Activated CD4-positive, alpha-beta T cell treated with anti-CD3 and anti-CD28 coated beads, Interleukin-2, amount 10 ng/mL, durations not matched to agents 7 days and 5 days (primary cell): ENCODE data around the gene PLD4. TPM values are rescaled to one million over a fixed set of nuclear protein-coding genes. Genes with fewer than 3 reads are reported as not detected.
A peak's percentile ranks its signal among the peaks of the same experiment; 100 is the strongest.

ENCODE experiments used
- CTCF ChIA-PET: fragments of 350-600 bp; sonication (Branson Sonifier 250); formaldehyde crosslinking; loops from one replicate; lab custom pipeline; 2021; ENCODE audit warnings: antibody characterized with exemption; lab: Charles Lee
- POLR2A ChIA-PET: fragments of 350-600 bp; sonication (Branson Sonifier 250); formaldehyde crosslinking; loops from one replicate; lab custom pipeline; 2021; ENCODE audit warnings: antibody characterized with exemption; lab: Charles Lee
- DNase-seq: peaks from one replicate; pipeline ENCODE4 v3.0.0-alpha.2; 2020
- H3K27ac Mint-ChIP-seq: one replicate; pipeline ENCODE4 v1.8.0; 2021; ENCODE audit warnings: mild to moderate bottlenecking, moderate library complexity, mixed read lengths
- H3K27me3 Mint-ChIP-seq: one replicate; pipeline ENCODE4 v1.8.0; 2021; ENCODE audit warnings: mixed read lengths
- H3K36me3 Mint-ChIP-seq: one replicate; pipeline ENCODE4 v1.8.0; 2021; ENCODE audit warnings: low read depth, mixed read lengths
- H3K4me1 Mint-ChIP-seq: one replicate; pipeline ENCODE4 v1.8.0; 2021; ENCODE audit warnings: mixed read lengths
- H3K4me3 Mint-ChIP-seq: one replicate; pipeline ENCODE4 v1.8.0; 2021; ENCODE audit warnings: mild to moderate bottlenecking, moderate library complexity, mixed read lengths
- H3K9me3 Mint-ChIP-seq: one replicate; pipeline ENCODE4 v1.8.0; 2021; ENCODE audit warnings: mixed read lengths
- total RNA-seq, 2 experiments: library from RNA; stranded (reverse); gene quantifications; one replicate each; pipeline ENCODE4 v1.2.3, GENCODE V29; 2021

The PLD4 gene
- total RNA-seq, 2 experiments from 2014 or later: not detected

DNA sequence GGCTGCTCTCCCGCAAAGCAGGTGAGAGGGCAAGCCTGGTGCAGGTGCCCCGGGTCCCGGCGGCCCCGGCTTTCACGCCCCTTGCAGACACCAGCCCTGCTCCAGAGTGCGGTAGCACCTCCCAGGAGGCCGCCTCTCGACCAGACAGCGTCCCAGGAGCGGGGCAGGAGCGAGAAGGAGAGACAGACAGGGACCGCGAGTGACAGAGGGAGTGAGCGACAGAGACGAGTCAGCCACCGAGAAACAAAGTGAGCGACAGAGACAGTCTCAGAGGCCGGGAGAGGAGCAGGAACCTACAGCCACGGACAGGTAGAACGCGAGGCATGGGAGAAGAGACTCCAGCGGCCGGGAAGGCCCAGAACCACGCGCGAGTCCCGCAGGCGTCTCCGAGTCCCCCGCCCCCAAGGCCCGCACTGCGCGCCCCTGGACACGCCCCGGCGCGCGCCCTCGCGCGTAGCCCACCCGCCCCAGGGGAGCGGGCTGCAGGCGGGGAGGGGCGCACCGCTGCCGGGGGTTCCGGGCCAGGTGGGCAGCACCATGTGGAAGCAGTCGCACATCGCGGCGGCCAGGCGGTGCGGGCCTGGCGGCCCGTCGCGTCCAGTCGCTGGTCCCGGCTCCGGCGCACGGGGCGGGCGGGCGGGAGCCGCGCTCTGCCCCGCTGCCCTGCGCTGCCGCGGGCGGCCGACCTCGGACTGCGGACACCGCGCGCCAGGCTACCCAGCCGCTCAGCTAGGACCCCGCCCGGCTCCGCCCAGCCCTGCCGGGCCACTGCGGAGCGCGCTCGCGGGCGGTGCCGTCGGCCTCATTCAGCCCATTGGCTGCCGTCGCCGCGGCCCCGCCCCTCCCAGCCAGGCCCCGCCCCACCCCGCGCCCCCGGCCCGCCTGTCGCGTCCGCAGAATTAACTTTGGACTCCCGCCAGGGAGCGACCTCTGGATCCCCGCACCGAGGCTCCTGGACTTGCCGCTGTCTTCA, 53.3 kb downstream of the PLD4 start, which contains the start of gene AHNAK2:
Gene AHNAK2, minus strand, starts transcription at position 694 of the 973 bp plus-strand sequence. Its CDS starts 137 bp downstream, at position 557.
- POLR2A ChIA-PET: no interaction called here
- H3K4me3 Mint-ChIP-seq: peak within 1 kb of the TSS; percentile 67
- H3K27me3 Mint-ChIP-seq: peaks cover 24% of the 10 kb centered on the region
- CTCF ChIA-PET: interaction anchor here (0.5 kb wide), 1 partner anchor 67 kb away, joined by 4 read pairs; no protein-coding TSS in a partner anchor
- H3K4me1 Mint-ChIP-seq: peaks cover 16% of the 10 kb centered on the region
- H3K36me3 Mint-ChIP-seq: peaks cover 2% of the 10 kb centered on the region
- no peaks in the 10 kb centered on the region for H3K9me3 Mint-ChIP-seq
- H3K27ac Mint-ChIP-seq: peak within 1 kb of the TSS; percentile 77
- DNase-seq: peak; percentile 55

DNA sequence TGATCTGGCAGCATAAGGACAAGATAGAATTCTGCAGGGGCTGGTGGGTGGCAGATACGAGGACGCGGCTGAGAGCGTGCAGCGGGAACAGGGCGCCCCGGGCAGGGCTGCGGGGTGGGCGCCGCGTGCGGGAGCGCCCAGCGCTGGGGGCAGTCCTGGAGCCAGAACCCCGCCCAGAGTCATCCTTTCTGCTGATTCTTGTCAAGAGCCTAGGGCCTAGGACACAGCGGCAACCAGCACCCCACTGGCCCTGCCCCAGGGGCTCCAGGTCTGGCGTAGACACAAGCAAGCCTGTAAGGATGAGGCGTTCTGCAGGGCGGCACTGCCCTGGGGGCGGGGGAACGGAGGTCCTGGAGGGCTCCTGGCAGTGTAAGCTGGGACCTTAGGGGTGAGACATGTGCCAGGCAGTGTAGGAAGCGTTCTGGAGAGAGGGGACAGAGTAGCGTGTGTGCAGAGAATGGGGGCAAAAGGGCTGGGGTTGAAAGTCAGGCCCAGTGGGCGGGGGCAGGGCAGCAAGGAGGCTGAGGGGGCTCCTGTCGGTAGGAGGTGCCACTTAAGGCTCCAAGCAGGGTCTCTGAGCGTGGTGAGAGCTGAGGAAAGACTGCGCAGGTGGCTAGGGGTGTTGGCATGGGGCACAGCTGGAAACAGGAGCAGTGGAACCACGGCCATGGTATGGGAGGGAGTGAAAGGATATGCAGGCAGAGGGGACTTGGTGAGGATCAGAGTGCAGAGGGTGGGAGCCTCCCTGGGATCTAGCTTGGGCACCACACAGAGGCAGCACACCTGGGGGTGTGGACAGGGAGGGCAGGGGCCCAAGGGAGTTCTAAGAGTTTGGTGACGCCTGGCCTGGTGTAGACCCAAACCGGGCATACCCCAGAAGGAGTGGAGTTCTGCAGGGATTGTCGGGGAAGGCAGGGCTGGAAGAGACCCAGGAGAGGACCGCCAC, 54.3 kb downstream of the PLD4 start:
- ChIA-PET POLR2A (no interaction called here), CTCF (no interaction called here)
- H3K4me3 Mint-ChIP-seq: peak overlapping the region; percentile 27
- no peak for DNase-seq
- H3K27ac Mint-ChIP-seq: peak overlapping the region; percentile 48
- H3K27me3 Mint-ChIP-seq: peaks cover 24% of the 10 kb centered on the region
- peaks cover 20% of the 10 kb centered on the region for H3K4me1 Mint-ChIP-seq
- H3K36me3 Mint-ChIP-seq: peaks cover 2% of the 10 kb centered on the region
- no peaks in the 10 kb centered on the region for H3K9me3 Mint-ChIP-seq

DNA sequence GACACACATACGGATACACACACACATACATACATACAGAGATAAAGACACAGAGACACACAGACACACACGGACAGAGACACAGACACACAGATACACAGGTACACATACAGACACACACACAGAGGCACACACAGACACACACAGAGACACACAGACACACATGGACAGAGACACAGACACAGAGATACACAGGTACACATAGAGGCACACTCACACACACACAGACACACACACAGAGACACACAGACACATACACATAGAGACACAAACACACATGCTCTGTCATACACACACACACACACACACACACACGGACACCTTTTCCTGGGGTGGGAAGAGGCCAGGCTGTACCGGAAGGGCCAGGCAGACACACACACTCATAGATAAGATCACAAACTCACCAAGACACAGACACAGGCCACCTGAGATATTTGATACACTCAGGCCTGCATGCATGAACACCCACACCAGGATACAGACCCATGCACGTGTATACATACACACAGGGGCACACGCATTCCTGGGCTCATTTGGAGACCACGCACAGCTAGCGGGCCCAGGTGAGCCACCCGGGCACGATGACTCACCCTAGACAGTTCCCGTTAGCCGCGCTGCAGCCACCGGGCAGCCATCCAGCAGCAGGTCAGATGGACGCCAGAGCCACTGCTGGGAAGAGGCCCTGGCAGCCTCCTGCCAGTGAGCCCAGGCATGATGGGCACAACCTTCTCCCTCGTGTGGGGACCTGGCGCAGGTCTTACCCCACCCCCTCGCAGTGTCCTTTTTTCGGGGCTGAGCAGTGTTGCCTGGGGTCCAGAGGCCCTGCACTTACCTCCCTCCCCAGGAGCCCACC, 55.3 kb downstream of the PLD4 start:
- no peak for DNase-seq
- no peak overlapping the region for H3K27ac Mint-ChIP-seq
- CTCF ChIA-PET: no interaction called here
- POLR2A ChIA-PET: no interaction called here
- H3K4me3 Mint-ChIP-seq: no peak overlapping the region
- H3K36me3 Mint-ChIP-seq: peaks cover 2% of the 10 kb centered on the region
- peaks cover 24% of the 10 kb centered on the region for H3K4me1 Mint-ChIP-seq
- H3K9me3 Mint-ChIP-seq: no peaks in the 10 kb centered on the region
- H3K27me3 Mint-ChIP-seq: peaks cover 24% of the 10 kb centered on the region

DNA sequence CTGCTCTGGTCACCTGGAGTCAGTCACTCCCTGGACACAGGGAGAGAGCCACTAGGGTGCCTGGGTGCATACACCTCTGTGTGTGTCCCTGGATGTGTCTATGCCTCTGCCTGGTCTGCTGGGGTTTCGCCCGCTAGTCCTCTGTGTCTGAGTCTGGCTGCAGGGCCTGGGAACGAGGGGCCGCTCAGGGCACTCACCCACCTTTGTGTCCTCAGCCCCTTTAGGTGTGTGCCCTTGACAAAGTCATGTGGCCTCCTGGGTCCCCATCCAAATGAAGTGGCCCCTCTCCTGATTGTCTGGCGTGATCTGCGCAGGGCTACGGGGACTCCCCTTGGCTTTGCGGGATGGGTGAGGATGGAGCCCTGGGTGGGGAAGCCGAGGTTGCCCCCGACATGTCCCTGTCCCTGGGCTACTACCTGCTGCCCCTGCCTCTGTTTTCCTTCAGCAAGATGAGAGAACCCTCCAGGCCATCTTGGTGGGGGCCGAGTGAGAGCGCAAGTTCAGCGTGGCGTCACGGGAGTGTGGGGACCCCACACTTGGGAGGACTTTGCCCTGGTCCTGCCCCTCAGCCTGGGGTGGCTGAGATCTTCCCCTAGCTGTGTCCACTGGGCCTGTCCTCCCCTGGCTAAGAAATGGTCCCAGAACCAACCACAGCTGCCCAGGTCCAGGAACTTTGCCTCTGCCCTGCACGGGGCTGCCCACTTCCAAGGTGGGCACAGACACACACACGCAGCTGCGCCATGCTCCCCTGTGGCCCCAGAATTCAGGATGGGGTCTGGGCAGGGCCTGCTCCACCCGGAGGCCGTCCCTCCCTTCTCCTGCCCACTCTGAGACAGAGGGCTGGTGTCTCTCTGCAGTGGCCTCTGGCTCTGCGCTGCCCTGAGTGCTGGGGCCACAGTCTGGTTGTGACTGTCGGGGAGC, 56.2 kb downstream of the PLD4 start:
- Mint-ChIP-seq H3K4me3 (no peak overlapping the region), H3K36me3 (peaks cover 2% of the 10 kb centered on the region), H3K27ac (no peak overlapping the region), H3K9me3 (no peaks in the 10 kb centered on the region), H3K27me3 (peaks cover 24% of the 10 kb centered on the region), H3K4me1 (peaks cover 21% of the 10 kb centered on the region)
- ChIA-PET CTCF (interaction anchor here (1.0 to 2.5 kb wide), 3 partner anchors 65 to 109 kb away, joined by 3 to 19 read pairs (median 3); no protein-coding TSS in a partner anchor), POLR2A (no interaction called here)
- no peak for DNase-seq

DNA sequence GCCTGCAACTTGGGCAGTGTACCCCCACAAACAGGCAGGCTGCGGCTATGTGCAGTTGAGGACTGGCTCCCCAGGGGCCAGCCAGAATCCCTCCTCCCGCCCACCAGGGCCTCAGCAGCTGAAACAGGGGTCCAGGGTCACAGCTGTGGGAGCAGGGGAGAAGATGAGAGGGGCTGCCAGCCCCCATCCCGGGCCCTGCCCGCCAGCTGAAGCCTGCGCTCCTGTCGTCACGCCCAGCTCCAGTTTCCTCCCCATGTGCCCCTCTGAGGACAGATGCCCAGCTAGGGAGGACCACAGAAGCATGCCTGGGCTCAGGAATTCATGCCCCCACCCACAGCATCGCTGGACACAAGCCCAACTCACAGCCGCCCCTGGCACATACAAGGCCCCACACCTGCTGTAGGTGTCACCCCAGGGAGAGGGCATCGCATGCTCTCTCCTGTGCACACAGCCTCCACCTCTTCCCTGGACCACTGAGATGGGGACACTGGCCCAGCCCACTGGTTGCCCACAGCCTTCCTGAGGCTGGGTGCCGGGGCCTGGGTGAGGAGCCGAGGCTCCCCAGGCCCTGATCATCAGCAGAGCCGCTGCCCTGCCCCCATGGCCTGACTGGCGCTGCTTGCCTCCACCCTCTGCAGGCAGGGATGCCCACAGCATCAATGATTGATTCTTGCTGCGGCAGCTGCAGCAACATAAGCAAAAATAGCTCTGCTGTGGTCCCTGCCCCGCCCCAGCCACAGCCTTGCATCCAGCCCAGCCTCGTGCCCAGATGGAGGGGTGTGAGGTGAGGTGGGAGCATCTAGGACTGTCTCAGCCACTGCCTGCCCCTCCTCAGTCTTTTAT, 57.2 kb downstream of the PLD4 start:
- Mint-ChIP-seq H3K36me3 (no peaks in the 10 kb centered on the region), H3K4me3 (no peak overlapping the region), H3K27me3 (peaks cover 22% of the 10 kb centered on the region), H3K27ac (no peak overlapping the region), H3K4me1 (peaks cover 16% of the 10 kb centered on the region), H3K9me3 (no peaks in the 10 kb centered on the region)
- POLR2A ChIA-PET: no interaction called here
- CTCF ChIA-PET: interaction anchor here (1.0 to 2.5 kb wide), 3 partner anchors 64 to 108 kb away, joined by 3 to 19 read pairs (median 3); no protein-coding TSS in a partner anchor
- DNase-seq: no peak

DNA sequence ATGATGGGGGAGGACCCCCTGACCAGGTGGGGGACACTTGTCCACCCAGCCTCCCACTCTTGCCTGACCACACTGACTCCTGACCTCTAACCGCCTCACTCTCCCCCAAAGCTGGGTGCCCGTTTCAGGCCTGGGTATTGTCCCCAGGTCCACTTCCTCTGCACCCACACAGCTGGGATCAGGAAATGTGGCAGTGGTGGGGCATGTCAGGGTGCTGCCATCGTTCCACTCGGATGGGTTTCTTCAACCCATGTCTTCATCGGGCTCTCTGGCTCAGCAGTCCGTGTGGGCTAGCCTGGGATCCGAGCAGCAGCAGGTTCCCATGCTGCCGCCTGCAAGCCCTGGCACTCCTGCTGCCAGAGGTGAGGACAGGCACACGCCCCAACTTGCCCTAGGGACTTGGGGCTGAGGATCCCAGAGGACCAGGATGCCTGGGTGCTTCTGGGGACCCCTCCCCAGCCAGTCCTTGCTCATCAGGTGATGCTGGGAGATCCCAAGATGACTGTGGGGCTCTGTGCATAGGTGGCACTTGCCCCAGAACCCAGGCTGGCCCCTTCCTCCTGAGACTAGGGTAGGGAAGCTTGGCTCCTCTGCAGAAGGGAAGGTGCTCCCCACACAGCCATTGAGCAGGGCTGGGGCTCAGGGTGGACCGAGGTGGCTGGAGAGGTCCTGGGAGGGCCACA, 58.0 kb downstream of the PLD4 start:
- POLR2A ChIA-PET: no interaction called here
- Mint-ChIP-seq H3K27me3 (peaks cover 20% of the 10 kb centered on the region), H3K4me1 (peaks cover 18% of the 10 kb centered on the region), H3K9me3 (no peaks in the 10 kb centered on the region), H3K4me3 (no peak overlapping the region), H3K27ac (no peak overlapping the region), H3K36me3 (no peaks in the 10 kb centered on the region)
- CTCF ChIA-PET: interaction anchor here (2.5 kb wide), 1 partner anchor 63 kb away, joined by 19 read pairs; no protein-coding TSS in a partner anchor
- DNase-seq: no peak

Other genes starting within 250 kb of the PLD4 start
- gene INF2, start 235.3 kb upstream of the PLD4 start, total RNA-seq: 100 to 1,000 TPM; 163 to 171 TPM
- gene ADSS1, start 200.7 kb upstream of the PLD4 start, total RNA-seq: 1 to 10 TPM in 1 of 2 experiments, under 1 TPM in 1; 0.81 to 1.2 TPM
- gene SIVA1, start 171.7 kb upstream of the PLD4 start, total RNA-seq: 100 to 1,000 TPM in 1 of 2 experiments, 10 to 100 TPM in 1; 84.7 to 135 TPM
- gene AKT1, start 129.1 kb upstream of the PLD4 start, total RNA-seq: 100 to 1,000 TPM; 159 to 166 TPM
- 1 to 10 TPM; 4.5 to 5.8 TPM for gene ZBTB42, start 123.8 kb upstream of the PLD4 start, total RNA-seq
- 1 to 10 TPM; 3.0 TPM for gene CEP170B, start 59.6 kb upstream of the PLD4 start, total RNA-seq
- gene AHNAK2, start 53.5 kb downstream of the PLD4 start, total RNA-seq: not detected
- gene CLBA1, start 60.9 kb downstream of the PLD4 start, total RNA-seq: under 1 TPM; 0.60 to 0.77 TPM
- 10 to 100 TPM; 53.0 to 56.6 TPM for gene CDCA4, start 96.2 kb downstream of the PLD4 start, total RNA-seq
- gene GPR132, start 140.6 kb downstream of the PLD4 start, total RNA-seq: 10 to 100 TPM; 44.2 to 46.6 TPM
- gene JAG2, start 243.9 kb downstream of the PLD4 start, total RNA-seq: 1 to 10 TPM; 1.5 TPM